Stromal cell of bone marrow (primary cell): Measurements from ENCODE around the gene CDH10.

Source experiments
- DNase-seq: peaks from one replicate; pipeline ENCODE4 v3.0.0-alpha.2; 2012; ENCODE audit warnings: low read depth

Gene CDH10

DNA sequence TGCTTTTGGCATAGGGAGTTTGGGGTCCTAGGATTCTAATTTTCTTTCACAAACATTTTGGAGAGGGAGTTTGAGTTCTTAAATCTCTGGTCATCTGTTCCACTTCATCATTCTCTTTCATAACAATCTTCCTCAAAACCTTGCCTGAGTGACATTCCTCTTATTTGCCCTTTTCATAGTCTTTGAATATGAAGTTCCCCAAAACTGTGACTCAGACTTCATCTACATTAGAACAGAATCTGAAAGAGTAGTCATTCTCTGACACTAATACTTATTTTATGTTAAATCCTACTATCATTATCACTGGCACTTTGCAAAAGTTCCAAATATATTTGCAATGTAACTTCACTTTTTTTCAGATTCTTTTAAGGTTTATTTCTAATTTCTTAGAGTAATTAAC lies 163.8 kb downstream of the CDH10 start:
- DNase-seq, result no peak

- no peak for DNase-seq
Observed at GRCh38 chr5:24477958-24478357, 166.8 kb downstream of the CDH10 start.

GRCh38 chr5:24475101-24475500 lies 169.7 kb downstream of the CDH10 start:
- no peak for DNase-seq

DNA sequence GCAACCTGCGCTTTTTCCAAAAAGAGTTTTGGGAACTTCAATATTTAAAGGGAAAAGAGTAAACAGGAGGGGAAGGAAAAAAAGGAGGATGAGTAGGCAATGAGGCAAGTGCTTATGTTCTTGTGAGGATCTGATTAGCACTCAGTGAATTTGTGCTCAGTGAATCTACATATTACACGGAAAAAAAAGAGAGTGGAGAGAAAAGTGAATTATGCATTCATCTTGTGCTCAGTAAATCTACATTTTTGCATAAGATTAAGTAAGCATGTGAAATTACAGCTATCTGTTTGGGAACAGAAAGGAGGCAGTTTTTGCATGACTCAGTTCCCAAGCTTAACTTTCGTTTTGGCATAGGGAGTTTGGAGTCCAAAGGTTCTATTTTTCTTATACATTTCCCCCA lies 170.1 kb downstream of the CDH10 start:
- DNase-seq, result no peak

DNA sequence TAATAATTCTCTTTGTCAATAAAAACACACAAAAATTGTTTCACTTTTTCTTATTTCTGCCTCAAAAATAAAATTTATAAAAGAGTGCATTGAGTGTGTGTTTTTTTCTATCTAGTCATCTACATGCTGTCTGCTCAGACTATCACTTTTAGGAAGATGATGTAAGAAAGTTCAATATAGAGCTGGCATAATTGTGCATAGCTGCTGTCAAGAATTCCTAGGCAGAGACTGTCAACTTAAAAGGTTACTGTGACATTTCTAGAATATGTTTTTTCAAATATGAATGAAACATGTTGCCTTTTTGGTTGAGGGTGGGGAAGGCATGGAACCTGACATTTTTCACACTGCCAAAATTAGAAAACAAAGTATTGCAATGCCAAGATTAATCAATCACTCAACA lies 172.3 kb downstream of the CDH10 start:
- no peak for DNase-seq

DNA sequence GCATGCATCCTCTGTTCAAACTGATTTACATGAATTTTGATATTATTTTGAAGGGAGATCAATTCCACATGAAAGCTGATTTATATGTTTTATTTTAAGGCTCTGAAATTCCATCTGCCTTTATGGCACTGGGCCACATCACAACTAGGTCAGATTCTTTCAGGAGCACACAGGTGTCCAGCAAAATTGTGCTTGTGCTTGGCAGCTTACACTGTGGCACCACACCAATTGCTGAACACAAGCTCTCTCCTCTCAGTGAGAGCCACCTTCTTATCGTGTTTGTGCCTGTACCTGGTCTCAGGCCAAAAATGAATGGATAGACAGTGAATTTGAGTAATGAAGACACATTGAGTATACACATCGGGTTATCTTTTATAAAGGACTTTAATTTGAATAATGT lies 200.4 kb downstream of the CDH10 start:
- DNase-seq, result no peak

DNA sequence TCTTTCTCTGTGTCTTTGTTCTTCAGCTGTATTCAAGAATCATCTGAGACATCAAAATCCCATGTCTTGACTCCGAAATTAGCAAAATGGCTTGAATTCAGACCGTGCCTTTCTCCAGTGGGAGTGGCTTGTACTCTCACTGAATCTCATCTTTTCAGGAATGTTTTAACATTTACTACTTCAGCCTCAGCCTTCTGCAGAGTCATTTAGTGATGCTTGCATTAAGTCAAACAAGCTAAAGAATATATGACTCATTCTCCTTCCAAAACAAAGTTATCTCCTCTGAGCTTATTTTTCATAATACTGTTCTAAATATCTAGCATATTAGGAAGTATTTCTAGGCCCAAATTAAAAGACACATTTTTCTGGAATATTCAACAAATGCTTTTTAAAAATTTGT lies 205.3 kb downstream of the CDH10 start:
- no peak for DNase-seq
